HepG2 (cell line): ENCODE data around the gene MRPL43. TPM values are rescaled to one million over a fixed set of nuclear protein-coding genes. Genes with fewer than 3 reads are reported as not detected.

Experiments
- BRCA1 ChIP-seq: sonication (generic); formaldehyde crosslinking; IDR thresholded peaks from 2 replicates; pipeline ENCODE4 v1.4.0; 2020; ENCODE audit warnings: missing genetic modification reagents
- BRF2 ChIP-seq: sonication (generic); formaldehyde crosslinking; IDR thresholded peaks from 2 replicates; pipeline ENCODE4 v1.8.1; 2022; ENCODE audit warnings: mild to moderate bottlenecking, missing genetic modification reagents
- DRAP1 ChIP-seq: IDR thresholded peaks from 2 replicates; pipeline ENCODE4 v1.6.1; 2016; ENCODE audit warnings: missing genetic modification reagents, missing compliant biosample characterization
- GATAD2A ChIP-seq: IDR thresholded peaks from 2 replicates; pipeline ENCODE4 v1.6.1; 2016
- GTF3A ChIP-seq: sonication (generic); formaldehyde crosslinking; conservative IDR thresholded peaks from 2 replicates; pipeline ENCODE4 v1.4.0; 2020; ENCODE audit warnings: mild to moderate bottlenecking, missing genetic modification reagents
- HMGXB4 ChIP-seq, 2 experiments: sonication (generic) in 1 of 2; formaldehyde crosslinking in 1 of 2; IDR thresholded peaks; 2 replicates each; pipeline versions ENCODE4 v1.4.0 to v1.6.1; 2018 to 2020; ENCODE audit warnings: missing genetic modification reagents in 2 of 2, borderline replicate concordance in 1 of 2, low read depth in 1 of 2, mild to moderate bottlenecking in 1 of 2, missing biosample characterization in 1 of 2
- NONO ChIP-seq, 2 experiments: fragments of 450-650 bp in 1 of 2; sonication (generic) in 1 of 2; formaldehyde crosslinking in 1 of 2; IDR thresholded peaks in 1 of 2; conservative IDR thresholded peaks in 1 of 2; 2 replicates each; pipeline versions ENCODE4 v1.6.1 to v1.8.0; 2017 to 2022; ENCODE audit warnings: mild to moderate bottlenecking in 1 of 2, missing genetic modification reagents in 1 of 2, moderate library complexity in 1 of 2
- RORA ChIP-seq: sonication (generic); formaldehyde crosslinking; IDR thresholded peaks from 2 replicates; pipeline ENCODE4 v1.5.0; 2020; ENCODE audit warnings: mild to moderate bottlenecking, missing genetic modification reagents, moderate library complexity
- THAP11 ChIP-seq: IDR thresholded peaks from 2 replicates; pipeline ENCODE4 v1.6.1; 2016; ENCODE audit warnings: missing biosample characterization, missing genetic modification reagents
- XBP1 ChIP-seq: sonication (generic); formaldehyde crosslinking; IDR thresholded peaks from 2 replicates; pipeline ENCODE4 v1.5.0; 2020; ENCODE audit warnings: missing genetic modification reagents
- ZKSCAN1 ChIP-seq: fragments of 150-350 bp; IDR thresholded peaks from 2 replicates; pipeline ENCODE4 v1.6.1; 2014; ENCODE audit warnings: low read length
- ZKSCAN8 ChIP-seq: IDR thresholded peaks from 2 replicates; pipeline ENCODE4 v1.6.1; 2016; ENCODE audit warnings: borderline replicate concordance, missing genetic modification reagents, missing compliant biosample characterization
- ZNF280B ChIP-seq: sonication (generic); formaldehyde crosslinking; IDR thresholded peaks from 2 replicates; pipeline ENCODE4 v1.5.0; 2020; ENCODE audit warnings: missing genetic modification reagents, mild to moderate bottlenecking, borderline replicate concordance
- ZNF501 ChIP-seq: sonication (generic); formaldehyde crosslinking; IDR thresholded peaks from 2 replicates; pipeline ENCODE4 v1.5.1; 2020; ENCODE audit warnings: mild to moderate bottlenecking, moderate library complexity, missing genetic modification reagents
- ZNF644 ChIP-seq: IDR thresholded peaks from 2 replicates; pipeline ENCODE4 v1.6.1; 2016; ENCODE audit warnings: low read depth
- ZNF646 ChIP-seq: sonication (generic); formaldehyde crosslinking; IDR thresholded peaks from 2 replicates; pipeline ENCODE4 v1.9.0; 2021; ENCODE audit warnings: mild to moderate bottlenecking, missing genetic modification reagents
- ZNF772 ChIP-seq: sonication (generic); formaldehyde crosslinking; IDR thresholded peaks from 2 replicates; pipeline ENCODE4 v1.5.0; 2020; ENCODE audit warnings: mild to moderate bottlenecking, missing genetic modification reagents
- polyA plus RNA-seq, 8 experiments: library from polyadenylated mRNA; depleted of rRNA in 3 of 8; stranded (reverse) in 7 of 8; unstranded in 1 of 8; fragments of >200 nt; fragmentation: Illumina TruSeq in 4 of 8; extraction: Trizol in 4 of 8; gene quantifications; 2 replicates each; pipeline versions ENCODE4 v1.2.1 to v1.2.3, GENCODE V29; 2011 to 2016; ENCODE audit warnings: low read depth in 4 of 8, missing spikeins in 1 of 8, mixed read lengths in 1 of 8; ENCODE audit not compliant: insufficient read depth in 1 of 8
- total RNA-seq, 5 experiments: library from RNA; depleted of rRNA; stranded (reverse); fragments of >200 nt; fragmentation: Illumina TruSeq; extraction: Trizol; gene quantifications; 2 replicates each; pipeline ENCODE4 v1.2.3, GENCODE V29; 2016; ENCODE audit warnings: low read depth in 1 of 5

The MRPL43 gene
- total and polyA plus RNA-seq, 2 of the 13 experiments (the other 11 are each of a cell fraction or from before 2014, with no cell fraction given) = 71.0 to 73.7 TPM

- TF ChIP-seq DRAP1 (0 out of 2 replicates have a peak, but pooled peaks have one; percentile 6), GATAD2A (CRISPR knock-in tag) (no peak), ZKSCAN8 (CRISPR knock-in tag) (no peak), GTF3A (CRISPR knock-in tag) (no peak; the same call in 1 of the 2 replicates), ZNF280B (peak; percentile 11; the same call in 1 of the 2 replicates), XBP1 (CRISPR knock-in tag) (no peak), THAP11 (CRISPR knock-in tag) (peak; percentile 44; the same call in 1 of the 2 replicates), ZNF646 (CRISPR knock-in tag) (peak; percentile 42; the same call in 1 of the 2 replicates), BRF2 (CRISPR knock-in tag) (peak; percentile 55; the same call in 1 of the 2 replicates), NONO (IDR thresholded peaks at IDR 0.05) (no peak), NONO (CRISPR knock-in tag; conservative IDR thresholded peaks at IDR 0.05) (peak; percentile 70), ZNF772 (CRISPR knock-in tag) (no peak; the same call in 1 of the 2 replicates), ZNF644 (no peak), HMGXB4 (CRISPR knock-in tag; IDR thresholded peaks at IDR 0.05; ENCODE audit: borderline replicate concordance in 1 of 2, low read depth in 1 of 2) (peak; percentile 70 to 90), RORA (CRISPR knock-in tag) (no peak), ZNF501 (no peak), ZKSCAN1 (no peak), BRCA1 (no peak)
These were observed 17.9 kb downstream of the MRPL43 start, which contains the start of gene SEMA4G (continued) for GRCh38 chr10:100969187-100970075.
